ENCODE results near the gene ORC6. TPM values are rescaled to one million over a fixed set of nuclear protein-coding genes. Genes with fewer than 3 reads are reported as not detected.

Gene ORC6
- total RNA-seq, 1 experiment from 2014 or later, result 95.0 TPM

DNA sequence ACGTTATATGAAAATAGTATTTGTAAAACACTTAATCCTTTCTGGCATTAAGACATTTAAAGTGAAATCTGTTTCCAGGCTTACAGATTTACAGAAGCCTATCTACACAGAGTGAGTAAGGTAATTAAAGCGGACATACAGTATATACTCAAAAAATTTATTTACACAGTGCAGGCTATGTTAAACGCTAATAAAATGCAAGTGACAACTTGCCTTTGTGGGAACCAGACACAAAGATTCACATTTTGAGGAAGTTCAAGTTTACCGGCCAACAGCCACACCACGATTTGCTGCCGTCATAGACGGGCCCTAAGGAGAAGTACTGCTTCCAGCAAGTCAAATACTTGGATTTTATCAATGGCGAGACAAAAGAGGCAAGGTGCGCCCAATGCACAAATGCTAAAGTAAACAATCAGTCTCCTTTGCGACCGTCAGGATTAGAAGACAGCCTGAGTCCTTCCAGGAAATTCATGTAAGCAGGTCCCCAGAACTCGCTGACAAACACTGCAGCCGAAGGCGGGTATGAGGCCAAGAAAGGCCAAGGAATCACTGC lies 1.3 kb upstream of the ORC6 start:
- Histone ChIP-seq H2BK5ac (ENCODE audit: insufficient read length, low read length) (no peak overlapping the region), H3K79me2 (ENCODE audit: insufficient read depth, low read length) (peaks cover 38% of the 10 kb centered on the region; the same call in 1 of the 2 replicates), H3K4me2 (ENCODE audit: insufficient read depth, insufficient read length, low read length) (peak overlapping the region; percentile 93), H3K79me1 (ENCODE audit: insufficient read depth, low read depth, low read length, poor library complexity, severe bottlenecking) (no peaks in the 10 kb centered on the region), H4K5ac (ENCODE audit: insufficient read length, low read depth, low read length) (no peak overlapping the region), H2BK20ac (ENCODE audit: low read depth, low read length, poor library complexity, severe bottlenecking) (no peak overlapping the region), H3K4me1 (ENCODE audit: insufficient read depth, low read length) (no peaks in the 10 kb centered on the region; the same call in 1 of the 2 replicates), H3K18ac (ENCODE audit: insufficient read length, low read depth, low read length) (no peak overlapping the region), H3K9ac (ENCODE audit: extremely low read depth, insufficient read length, low read length) (peak overlapping the region; percentile 82), H3K27me3 (ENCODE audit: insufficient read depth, low read length) (no peaks in the 10 kb centered on the region), H4K8ac (replicated peaks; ENCODE audit: insufficient read length, low read depth, low read length) (no peak overlapping the region), H2BK120ac (ENCODE audit: low read depth, low read length, poor library complexity, severe bottlenecking) (no peak overlapping the region), H2BK15ac (ENCODE audit: low read depth, low read length) (no peak overlapping the region), H3K14ac (ENCODE audit: insufficient read depth, low read length) (no peak overlapping the region), H3K4ac (ENCODE audit: low read depth, low read length) (no peak overlapping the region), H4K91ac (ENCODE audit: insufficient read length, low read depth, low read length) (no peak overlapping the region), H3K9me3 (ENCODE audit: control insufficient read depth, low read depth, low read length) (no peaks in the 10 kb centered on the region), H3K56ac (ENCODE audit: insufficient read length, low read depth, low read length) (no peak overlapping the region), H3K23ac (ENCODE audit: insufficient read length, low read depth, low read length) (no peak overlapping the region), H2AK5ac (ENCODE audit: insufficient read length, low read length) (no peak overlapping the region), H3K23me2 (ENCODE audit: insufficient read length, low read depth, low read length, poor library complexity, severe bottlenecking) (peaks cover 3% of the 10 kb centered on the region), H2BK12ac (ENCODE audit: insufficient read length, low read depth, low read length) (no peak overlapping the region), H2AFZ (ENCODE audit: low read length) (no peak overlapping the region), H3T11ph (ENCODE audit: low read length) (no peak overlapping the region), H3K27ac (ENCODE audit: insufficient read length, low read depth, low read length) (no peak overlapping the region), H4K20me1 (ENCODE audit: control insufficient read depth, insufficient read depth, insufficient read length) (no peaks in the 10 kb centered on the region)
- Mint-ChIP-seq H3K4me1 (peaks cover 15 to 34% of the 10 kb centered on the region in 2 experiments), H3K9me3 (no peaks in the 10 kb centered on the region), H3K27ac (peak overlapping the region in 1 of 3 experiments; percentile 82; a peak in 2 of 7 replicates), H3K36me3 (ENCODE audit: insufficient read depth in 1 of 3, low read depth in 3 of 3) (peaks cover 20 to 30% (median 25%) of the 10 kb centered on the region in 3 experiments), H3K27me3 (ENCODE audit: low read depth) (no peaks in the 10 kb centered on the region), H3K4me3 (no peak overlapping the region)
- TF ChIP-seq, protein P1, sequence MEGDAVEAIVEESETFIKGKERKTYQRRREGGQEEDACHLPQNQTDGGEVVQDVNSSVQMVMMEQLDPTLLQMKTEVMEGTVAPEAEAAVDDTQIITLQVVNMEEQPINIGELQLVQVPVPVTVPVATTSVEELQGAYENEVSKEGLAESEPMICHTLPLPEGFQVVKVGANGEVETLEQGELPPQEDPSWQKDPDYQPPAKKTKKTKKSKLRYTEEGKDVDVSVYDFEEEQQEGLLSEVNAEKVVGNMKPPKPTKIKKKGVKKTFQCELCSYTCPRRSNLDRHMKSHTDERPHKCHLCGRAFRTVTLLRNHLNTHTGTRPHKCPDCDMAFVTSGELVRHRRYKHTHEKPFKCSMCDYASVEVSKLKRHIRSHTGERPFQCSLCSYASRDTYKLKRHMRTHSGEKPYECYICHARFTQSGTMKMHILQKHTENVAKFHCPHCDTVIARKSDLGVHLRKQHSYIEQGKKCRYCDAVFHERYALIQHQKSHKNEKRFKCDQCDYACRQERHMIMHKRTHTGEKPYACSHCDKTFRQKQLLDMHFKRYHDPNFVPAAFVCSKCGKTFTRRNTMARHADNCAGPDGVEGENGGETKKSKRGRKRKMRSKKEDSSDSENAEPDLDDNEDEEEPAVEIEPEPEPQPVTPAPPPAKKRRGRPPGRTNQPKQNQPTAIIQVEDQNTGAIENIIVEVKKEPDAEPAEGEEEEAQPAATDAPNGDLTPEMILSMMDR (conservative IDR thresholded peaks at IDR 0.05), result no peak
- WGBS (ENCODE audit: extremely low coverage, insufficient read length, low lambda C conversion rate), result no CpG with 5 or more reads among the region's 14 CpGs
- no peak for DNase-seq

All from H9 (cell line).